ENCODE measurements around the gene DMXL2.

Gene DMXL2

DNA sequence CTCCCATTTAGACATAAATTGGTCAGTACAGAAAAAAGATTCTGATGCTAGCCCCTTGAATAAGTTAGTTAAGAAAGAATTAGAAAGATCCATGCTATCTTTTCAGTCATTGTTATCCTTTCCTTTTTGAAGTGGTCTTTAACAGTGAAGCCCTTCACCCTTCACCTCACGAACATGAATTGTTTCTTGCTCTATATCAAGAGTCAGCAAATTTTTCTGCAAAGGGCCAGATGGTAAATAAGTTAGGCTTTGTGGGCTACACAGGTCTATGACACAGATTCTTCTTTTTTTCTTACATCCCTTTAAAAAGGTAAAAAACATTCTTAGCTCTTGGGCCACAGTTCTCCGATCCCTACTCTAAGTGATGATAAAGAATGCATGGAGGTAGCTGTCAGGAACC is 74.9 kb downstream of the DMXL2 start:
- no peak overlapping the region for H3K4me3 ChIP-seq (ENCODE audit: low read depth, low read length)
- TF ChIP-seq, protein P1, sequence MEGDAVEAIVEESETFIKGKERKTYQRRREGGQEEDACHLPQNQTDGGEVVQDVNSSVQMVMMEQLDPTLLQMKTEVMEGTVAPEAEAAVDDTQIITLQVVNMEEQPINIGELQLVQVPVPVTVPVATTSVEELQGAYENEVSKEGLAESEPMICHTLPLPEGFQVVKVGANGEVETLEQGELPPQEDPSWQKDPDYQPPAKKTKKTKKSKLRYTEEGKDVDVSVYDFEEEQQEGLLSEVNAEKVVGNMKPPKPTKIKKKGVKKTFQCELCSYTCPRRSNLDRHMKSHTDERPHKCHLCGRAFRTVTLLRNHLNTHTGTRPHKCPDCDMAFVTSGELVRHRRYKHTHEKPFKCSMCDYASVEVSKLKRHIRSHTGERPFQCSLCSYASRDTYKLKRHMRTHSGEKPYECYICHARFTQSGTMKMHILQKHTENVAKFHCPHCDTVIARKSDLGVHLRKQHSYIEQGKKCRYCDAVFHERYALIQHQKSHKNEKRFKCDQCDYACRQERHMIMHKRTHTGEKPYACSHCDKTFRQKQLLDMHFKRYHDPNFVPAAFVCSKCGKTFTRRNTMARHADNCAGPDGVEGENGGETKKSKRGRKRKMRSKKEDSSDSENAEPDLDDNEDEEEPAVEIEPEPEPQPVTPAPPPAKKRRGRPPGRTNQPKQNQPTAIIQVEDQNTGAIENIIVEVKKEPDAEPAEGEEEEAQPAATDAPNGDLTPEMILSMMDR (IDR thresholded peaks at IDR 0.05; ENCODE audit: insufficient read depth, low read depth, low read length, missing control alignments) = no peak
- DNase-seq (ENCODE audit: low read depth) = no peak

DNA sequence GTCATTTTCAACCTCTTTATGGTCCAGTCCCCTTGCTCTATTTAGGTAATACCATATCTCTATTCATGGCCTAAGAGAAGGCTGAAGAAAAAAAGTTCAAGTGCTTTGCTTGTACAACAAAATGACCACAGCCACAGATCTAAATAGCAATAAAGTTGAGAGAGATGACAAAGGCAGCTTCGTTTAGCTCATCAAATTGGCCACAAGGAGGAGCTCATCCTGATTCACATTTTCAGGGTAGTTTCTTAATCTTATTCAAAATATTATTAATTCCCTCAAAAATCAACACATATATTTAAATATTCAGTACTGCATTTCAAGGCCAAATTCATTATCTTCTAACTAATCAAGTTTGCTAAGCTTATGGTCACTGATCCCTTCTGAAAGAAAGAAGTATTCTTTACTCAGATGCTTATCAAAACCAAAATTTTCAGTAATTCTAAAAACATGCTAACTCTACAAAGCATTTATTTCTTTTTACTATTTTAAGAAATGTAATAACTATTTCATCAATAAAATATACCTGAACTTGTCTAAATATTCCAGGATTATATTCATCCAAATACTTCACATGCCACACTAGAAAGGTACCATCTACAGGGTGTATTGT is 85.5 kb downstream of the DMXL2 start:
- TF ChIP-seq, protein P1 (IDR thresholded peaks at IDR 0.05; ENCODE audit: insufficient read depth, low read depth, low read length, missing control alignments) = peak; percentile 61
- peak; percentile 28 for DNase-seq (ENCODE audit: low read depth)
- no peak overlapping the region for H3K4me3 ChIP-seq (ENCODE audit: low read depth, low read length)

DNA sequence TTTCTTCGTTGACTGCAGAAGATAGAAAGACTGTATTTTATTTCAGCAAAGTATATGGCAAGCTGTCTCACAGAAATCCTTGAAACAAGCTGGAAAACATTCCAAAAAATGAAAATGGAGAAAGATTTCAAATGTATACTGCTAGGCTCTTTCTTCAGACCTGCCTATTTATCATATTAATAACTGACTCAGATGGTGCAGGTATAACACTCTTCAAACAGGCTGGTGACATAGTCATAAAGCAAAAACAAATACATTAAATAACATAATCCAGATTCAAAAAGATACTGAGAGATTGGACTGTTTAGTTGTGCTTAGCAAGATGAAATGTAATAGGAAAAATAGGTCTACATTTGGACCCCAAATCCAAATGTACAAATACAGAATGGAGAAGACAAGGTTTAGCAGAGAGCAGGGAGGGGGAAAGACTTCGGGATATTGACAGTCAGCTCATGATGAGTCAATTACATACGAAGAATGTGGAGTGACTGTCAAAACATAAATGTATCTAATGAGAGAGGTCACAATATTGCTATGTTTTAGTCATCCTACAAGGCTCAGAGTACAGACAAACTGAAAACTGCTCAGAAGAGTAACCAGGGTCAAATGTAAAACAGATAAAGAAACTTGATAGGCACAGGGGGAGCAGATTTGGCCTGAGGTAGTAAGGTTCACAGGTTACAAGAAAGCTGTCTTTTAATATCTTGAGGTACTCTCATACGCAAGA is 88.7 kb downstream of the DMXL2 start:
- TF ChIP-seq, protein P1 (IDR thresholded peaks at IDR 0.05; ENCODE audit: insufficient read depth, low read depth, low read length, missing control alignments) = no peak
- peak; percentile 6 for DNase-seq (ENCODE audit: low read depth)
- no peak overlapping the region for H3K4me3 ChIP-seq (ENCODE audit: low read depth, low read length)

DNA sequence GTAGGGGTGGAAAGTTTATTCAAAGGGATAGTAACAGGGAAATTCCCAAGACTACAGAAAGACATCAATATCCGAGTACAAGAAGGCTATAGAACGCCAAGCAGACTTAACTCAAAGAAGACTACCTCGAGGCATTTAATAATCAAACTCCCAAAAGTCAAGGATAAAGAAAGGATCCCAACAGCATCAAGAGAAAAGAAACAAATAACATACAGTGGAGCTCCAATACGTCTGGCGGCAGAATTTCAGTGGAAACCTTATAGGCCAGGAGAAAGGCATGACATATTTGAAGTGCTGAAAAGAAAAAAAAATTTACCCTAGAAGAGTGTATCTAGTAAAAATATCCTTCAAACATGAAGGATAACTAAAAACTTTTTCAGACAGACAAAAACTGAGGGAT is 95.6 kb downstream of the DMXL2 start:
- DNase-seq (ENCODE audit: low read depth) = no peak
- TF ChIP-seq, protein P1 (IDR thresholded peaks at IDR 0.05; ENCODE audit: insufficient read depth, low read depth, low read length, missing control alignments) = no peak
- no peak overlapping the region for H3K4me3 ChIP-seq (ENCODE audit: low read depth, low read length)

DNA sequence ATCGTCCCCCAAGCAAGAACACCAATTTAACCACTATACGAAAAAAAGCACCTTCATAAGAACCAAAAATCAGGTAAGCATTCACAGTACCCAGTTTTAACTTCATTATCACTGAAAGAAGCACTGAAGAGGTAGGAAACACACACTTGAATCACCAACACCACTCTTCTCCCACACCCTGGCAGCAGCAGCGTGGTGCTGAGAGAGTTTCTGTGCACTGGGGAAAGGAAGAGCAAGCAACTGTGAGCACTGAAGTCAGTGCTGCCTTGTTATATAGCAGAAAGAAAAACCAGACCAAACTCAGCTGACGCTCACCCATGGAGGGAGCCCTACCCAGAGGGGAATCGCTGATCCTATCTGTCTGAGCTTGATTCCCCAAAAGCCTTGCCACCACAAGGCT is 98.2 kb downstream of the DMXL2 start:
- TF ChIP-seq, protein P1 (IDR thresholded peaks at IDR 0.05; ENCODE audit: insufficient read depth, low read depth, low read length, missing control alignments) = no peak

DNA sequence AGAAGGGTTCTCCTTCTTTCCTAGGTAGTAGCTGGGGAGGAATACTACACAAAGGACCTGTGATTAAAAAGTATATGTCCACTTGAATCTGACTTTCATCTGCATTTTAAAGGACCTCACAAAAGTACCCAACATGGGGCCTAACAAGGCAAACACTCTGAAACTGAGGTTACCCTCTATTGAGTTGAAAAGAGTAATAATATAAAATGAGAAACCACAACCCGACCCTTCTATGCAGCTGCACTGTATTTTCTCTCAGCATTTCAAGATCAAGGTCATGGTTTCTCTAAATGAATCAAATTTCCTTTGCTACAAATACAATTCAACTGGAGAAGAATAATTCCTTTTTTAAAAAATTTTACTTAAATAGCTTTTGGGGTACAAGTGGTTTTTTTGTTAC is 106.3 kb downstream of the DMXL2 start:
- H3K4me3 ChIP-seq (ENCODE audit: low read depth, low read length) = no peak overlapping the region
- TF ChIP-seq, protein P1 (IDR thresholded peaks at IDR 0.05; ENCODE audit: insufficient read depth, low read depth, low read length, missing control alignments) = no peak
- DNase-seq (ENCODE audit: low read depth) = no peak

More for the DNA sequence above, 98.2 kb downstream of the DMXL2 start:
- no peak for DNase-seq (ENCODE audit: low read depth)
- H3K4me3 ChIP-seq (ENCODE audit: low read depth, low read length) = no peak overlapping the region

All from GM12865 (cell line).